GM12873 (cell line): ENCODE data around the gene CRYGN.

ENCODE experiments used
- TF ChIP-seq, protein P1 (sequence below): IDR thresholded peaks from 2 replicates; pipeline ENCODE4 v1.5.1; 2012; ENCODE audit warnings: low read depth, mild to moderate bottlenecking, moderate library complexity, low read length, control low read depth; ENCODE audit not compliant: insufficient read depth; ENCODE audit errors: missing control alignments

Gene CRYGN

DNA sequence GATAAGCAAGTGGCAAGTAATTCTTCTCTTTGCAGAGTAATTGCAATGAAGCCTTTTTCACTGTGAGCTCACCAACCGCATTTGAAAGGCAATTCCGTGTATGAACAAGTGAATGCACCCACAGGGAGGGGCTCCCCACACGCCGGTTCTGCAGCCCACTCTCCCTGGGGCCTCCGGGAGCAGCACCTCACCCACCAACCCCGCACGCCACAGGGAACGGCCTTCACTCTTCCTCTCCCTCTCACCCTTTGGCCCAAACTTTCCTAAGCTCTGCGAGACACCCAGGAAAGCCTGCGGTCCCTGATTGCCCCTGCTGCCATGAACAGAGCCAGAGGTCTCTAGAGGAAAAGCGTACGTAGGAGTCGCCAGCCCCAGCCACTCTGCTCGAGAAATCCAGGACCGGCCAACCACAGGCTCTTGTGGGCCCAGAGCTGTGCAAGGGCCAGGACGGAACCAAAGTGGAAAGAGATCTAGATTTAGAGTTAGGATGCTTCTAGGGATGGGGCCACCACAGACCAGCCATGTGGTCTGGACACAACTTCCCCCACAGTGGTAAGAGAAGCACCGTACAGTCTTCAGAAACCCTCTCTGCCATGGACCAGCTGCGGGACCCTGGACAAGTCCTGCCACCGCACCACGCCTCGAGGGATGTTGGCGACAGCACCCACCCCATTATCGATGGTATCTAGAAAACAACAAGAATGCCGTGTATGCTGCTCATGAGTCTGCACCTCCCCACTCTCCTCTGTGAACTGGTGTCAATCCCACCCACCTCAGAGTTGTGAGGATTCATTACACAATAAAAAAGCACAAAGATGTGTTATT, 33.7 kb downstream of the CRYGN start:
- TF ChIP-seq, protein P1, sequence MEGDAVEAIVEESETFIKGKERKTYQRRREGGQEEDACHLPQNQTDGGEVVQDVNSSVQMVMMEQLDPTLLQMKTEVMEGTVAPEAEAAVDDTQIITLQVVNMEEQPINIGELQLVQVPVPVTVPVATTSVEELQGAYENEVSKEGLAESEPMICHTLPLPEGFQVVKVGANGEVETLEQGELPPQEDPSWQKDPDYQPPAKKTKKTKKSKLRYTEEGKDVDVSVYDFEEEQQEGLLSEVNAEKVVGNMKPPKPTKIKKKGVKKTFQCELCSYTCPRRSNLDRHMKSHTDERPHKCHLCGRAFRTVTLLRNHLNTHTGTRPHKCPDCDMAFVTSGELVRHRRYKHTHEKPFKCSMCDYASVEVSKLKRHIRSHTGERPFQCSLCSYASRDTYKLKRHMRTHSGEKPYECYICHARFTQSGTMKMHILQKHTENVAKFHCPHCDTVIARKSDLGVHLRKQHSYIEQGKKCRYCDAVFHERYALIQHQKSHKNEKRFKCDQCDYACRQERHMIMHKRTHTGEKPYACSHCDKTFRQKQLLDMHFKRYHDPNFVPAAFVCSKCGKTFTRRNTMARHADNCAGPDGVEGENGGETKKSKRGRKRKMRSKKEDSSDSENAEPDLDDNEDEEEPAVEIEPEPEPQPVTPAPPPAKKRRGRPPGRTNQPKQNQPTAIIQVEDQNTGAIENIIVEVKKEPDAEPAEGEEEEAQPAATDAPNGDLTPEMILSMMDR = no peak

DNA sequence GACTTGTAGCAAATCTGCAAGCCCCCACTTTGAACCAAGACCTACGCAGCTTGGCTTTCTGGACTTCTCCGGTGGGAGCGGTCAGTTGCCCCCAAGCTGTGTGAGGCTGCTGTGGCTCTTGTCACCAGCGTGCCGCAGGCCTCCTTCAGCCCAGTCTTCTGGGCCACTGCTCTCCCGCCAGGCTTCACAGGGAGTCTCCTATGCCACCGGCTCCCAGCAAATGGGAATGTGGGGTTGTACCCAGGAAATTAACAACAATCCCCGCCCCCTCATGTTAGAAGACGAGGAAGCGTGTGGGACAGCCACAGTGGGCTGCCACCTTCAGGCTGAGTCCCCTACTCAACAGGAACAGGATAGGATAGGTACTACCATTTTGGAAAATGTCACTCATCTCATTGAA, 34.4 kb downstream of the CRYGN start:
- TF ChIP-seq, protein P1 = no peak

DNA sequence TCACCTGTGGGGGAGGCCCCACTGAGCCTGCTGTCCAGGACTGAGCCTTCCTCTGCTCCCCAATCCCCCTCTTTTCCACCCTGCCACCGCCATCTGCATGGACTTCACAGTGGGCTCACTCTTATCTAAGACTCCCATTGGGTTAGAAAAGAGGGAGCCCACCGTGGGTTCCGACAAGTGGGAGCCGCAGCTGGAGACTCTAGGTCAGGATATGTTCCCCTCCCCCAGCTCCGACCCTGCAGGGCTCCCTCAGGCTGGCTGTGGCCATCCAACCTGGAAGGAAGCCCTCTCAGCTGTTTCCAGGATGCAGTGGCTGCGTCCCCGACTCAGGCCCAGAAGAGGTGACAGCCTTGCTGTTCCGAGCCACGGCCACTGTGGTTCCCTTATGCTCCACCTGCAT, 34.9 kb downstream of the CRYGN start:
- TF ChIP-seq, protein P1 = no peak

DNA sequence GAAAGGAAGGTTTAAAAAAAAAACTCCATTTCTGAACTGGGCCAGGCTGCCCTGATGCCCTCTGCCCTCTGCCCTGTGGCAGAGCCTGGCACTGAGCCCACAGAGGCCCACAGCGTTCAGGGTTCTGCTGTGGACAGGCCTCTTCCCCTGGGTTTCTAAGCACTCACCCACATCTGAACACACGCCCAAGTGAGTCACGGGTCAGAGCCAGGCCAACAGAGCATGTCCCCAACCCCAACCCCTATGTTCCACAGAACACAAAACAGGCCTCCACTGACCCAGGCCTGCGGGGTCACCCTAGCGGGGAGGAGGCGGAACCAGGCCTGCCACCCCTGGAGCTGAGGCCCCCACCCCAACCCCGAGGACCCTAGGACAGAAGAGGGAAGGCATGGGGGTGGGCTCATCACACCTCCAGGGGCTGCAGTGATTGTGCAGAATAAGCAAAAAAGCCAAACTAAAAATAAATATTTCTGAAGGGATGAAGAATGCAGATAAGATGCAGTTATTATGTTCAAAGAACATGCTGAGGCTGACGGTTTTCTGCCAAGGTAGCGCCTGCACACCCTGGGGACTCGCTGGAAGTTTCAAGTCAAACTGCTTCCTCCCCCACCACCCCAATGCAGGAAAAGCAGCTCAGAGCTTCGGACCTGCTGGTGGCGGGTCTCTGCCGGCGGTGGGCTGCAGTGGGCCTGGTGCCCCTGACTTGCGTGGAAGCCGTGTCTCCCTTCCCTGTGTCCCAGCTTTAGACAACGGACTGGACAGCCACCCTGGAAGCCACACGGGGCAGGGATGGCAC, 35.5 kb downstream of the CRYGN start:
- TF ChIP-seq, protein P1 = no peak

DNA sequence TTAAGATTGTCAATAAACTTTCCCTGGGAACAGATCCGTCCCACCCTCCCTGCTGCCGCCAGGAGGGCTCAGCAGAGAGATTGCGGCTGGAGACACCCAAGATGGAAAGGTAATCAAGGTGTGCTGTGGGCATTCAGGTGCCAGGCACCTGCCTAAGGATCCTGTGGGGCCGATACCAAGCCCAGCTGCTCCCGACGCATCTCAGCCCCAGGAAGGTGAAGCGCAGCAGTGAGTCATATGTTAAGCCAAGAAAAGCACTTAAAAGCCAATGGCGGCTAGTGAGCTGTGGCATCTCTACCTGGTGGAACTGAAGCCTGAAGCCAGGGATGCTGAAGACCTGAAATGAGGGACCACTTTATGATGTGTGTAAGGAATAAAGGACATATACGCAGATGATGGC, 36.2 kb downstream of the CRYGN start:
- TF ChIP-seq, protein P1 = no peak

DNA sequence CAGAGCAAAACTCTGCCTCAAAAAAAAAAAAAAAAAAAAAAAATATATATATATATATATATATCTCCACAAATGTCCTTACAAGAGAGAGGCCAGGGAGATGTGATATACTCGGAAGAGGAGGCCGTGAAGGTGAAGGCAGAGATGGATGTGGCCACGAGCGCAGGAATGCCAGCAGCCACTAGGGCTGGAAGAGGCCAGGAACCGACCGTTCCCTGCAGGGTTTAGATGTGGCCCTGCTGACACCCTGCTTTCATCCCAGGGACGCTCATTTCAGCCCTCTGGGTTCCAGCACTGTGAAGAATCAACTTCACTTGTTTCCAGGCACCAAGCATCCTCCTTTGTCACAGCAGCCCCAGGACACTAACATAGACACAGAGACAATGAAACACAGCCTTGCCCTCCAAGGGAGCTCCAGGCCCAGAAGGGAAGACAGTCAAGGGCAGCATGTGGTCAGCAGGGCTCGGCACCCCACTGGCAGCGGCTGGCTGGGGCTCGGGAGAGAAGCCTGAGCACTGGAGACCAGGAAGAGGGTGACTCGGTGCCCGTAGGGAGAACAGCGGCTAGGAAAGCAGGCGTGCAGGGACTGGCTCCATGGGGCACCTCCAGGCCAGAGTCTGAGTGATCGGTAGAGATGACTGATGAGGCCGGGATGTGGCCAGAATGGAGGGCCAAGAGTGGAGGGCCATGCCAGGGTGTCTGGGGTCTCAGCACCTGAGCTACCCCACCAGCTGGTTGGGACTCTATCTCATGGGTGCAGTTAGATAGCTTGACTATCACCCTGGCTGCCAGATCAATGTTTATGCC, 37.7 kb downstream of the CRYGN start:
- TF ChIP-seq, protein P1 = no peak
